HFF-Myc (cell line): ENCODE results near the gene FAM83F.

Experiments
- DNase-seq: peaks from one replicate; pipeline ENCODE4 v3.0.0-alpha.2; 2011; ENCODE audit warnings: low read depth; ENCODE audit errors: extremely low read depth
- H3K4me3 ChIP-seq: replicated peaks from 2 replicates; pipeline ENCODE4 v1.5.1; 2011; ENCODE audit warnings: low read depth, mild to moderate bottlenecking, control low read depth, low read length
- TF ChIP-seq, protein P1 (sequence below): IDR thresholded peaks from 2 replicates; pipeline ENCODE4 v1.5.1; 2012; ENCODE audit warnings: mild to moderate bottlenecking, low read depth, low read length, control low read depth; ENCODE audit errors: missing control alignments

The FAM83F gene

GRCh38 chr22:39979048-39979447 is 15.7 kb upstream of the FAM83F start:
- no peak overlapping the region for H3K4me3 ChIP-seq
- TF ChIP-seq, protein P1, sequence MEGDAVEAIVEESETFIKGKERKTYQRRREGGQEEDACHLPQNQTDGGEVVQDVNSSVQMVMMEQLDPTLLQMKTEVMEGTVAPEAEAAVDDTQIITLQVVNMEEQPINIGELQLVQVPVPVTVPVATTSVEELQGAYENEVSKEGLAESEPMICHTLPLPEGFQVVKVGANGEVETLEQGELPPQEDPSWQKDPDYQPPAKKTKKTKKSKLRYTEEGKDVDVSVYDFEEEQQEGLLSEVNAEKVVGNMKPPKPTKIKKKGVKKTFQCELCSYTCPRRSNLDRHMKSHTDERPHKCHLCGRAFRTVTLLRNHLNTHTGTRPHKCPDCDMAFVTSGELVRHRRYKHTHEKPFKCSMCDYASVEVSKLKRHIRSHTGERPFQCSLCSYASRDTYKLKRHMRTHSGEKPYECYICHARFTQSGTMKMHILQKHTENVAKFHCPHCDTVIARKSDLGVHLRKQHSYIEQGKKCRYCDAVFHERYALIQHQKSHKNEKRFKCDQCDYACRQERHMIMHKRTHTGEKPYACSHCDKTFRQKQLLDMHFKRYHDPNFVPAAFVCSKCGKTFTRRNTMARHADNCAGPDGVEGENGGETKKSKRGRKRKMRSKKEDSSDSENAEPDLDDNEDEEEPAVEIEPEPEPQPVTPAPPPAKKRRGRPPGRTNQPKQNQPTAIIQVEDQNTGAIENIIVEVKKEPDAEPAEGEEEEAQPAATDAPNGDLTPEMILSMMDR = no peak
- no peak for DNase-seq

DNA sequence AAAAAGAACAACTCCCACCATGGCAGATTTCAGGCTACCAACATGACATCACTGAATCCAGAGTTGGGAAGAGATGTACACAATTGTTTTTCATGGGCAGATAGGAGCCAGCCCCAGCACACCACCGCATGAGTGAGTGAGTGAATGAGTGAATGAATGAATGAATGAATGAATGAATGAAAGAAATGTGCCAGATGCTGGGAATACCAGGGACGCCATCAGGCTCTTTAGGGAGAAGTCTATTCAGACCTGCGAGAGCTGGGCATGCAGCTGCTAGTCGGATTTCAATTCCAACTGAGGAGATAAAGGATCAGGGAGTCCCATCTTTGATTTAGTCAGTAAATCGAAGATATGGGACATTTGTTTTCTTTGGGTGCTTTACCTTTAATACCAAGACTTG is 15.3 kb upstream of the FAM83F start:
- DNase-seq = no peak
- no peak overlapping the region for H3K4me3 ChIP-seq
- TF ChIP-seq, protein P1 = no peak

- TF ChIP-seq, protein P1 = no peak
- H3K4me3 ChIP-seq = no peak overlapping the region
- no peak for DNase-seq
These were observed 14.2 kb upstream of the FAM83F start for GRCh38 chr22:39980596-39980995.

DNA sequence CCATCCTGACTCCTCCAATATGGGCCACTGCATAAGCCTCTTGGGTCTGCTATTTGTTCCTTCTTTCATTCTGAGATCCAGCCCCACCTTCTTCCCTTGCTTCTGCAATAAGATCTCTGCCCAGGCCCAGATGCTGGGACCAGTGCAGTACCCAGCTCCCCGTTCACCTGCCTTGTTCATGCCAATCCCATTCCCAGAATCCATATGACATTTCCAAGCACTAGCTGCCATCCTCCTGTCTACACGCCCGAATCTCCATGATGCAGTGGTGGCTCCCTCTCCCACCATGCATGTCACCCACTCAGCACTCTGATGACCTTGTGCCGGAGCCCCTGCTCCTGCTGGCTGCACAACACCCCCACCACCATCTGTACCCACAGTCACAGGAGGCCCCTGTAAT is 11.4 kb upstream of the FAM83F start:
- H3K4me3 ChIP-seq = no peak overlapping the region
- DNase-seq = no peak
- TF ChIP-seq, protein P1 = no peak

- H3K4me3 ChIP-seq = no peak overlapping the region
- TF ChIP-seq, protein P1 = no peak
- DNase-seq = no peak
These were observed 10.7 kb upstream of the FAM83F start for GRCh38 chr22:39984006-39984405.

DNA sequence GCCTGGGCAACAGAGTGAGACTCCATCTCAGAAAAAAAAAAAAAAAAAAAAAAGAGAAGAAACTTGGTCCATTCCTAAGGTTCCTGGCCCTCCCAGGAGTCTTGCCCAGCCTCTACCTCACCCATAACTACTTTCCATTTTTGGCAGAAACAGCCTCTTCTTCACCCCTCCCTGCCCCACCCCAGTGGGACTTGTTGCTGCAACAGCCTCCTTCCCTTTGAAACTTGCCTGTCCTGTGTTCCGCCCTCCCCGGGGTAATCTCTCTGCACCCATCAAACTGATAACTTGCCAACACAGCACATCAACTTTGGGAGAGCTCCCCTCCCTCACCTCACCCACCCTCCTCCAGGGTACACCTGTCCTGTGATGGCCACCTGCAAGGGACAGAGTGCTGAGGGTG is 10.0 kb upstream of the FAM83F start:
- no peak overlapping the region for H3K4me3 ChIP-seq
- DNase-seq = no peak
- TF ChIP-seq, protein P1 = no peak

GRCh38 chr22:39985383-39986035 is 9.2 kb upstream of the FAM83F start:
- H3K4me3 ChIP-seq = no peak overlapping the region
- DNase-seq = no peak
- TF ChIP-seq, protein P1 = no peak
